Prostate gland (tissue), 2 donors: ENCODE measurements around the gene FBH1.

Source experiments
- POLR2A ChIP-seq: fragments of 450-650 bp; IDR thresholded peaks from one replicate; pipeline ENCODE4 v1.6.1; 2016; ENCODE audit warnings: antibody characterized with exemption, mild to moderate bottlenecking
- POLR2AphosphoS5 ChIP-seq: sonication (generic); formaldehyde crosslinking; IDR thresholded peaks from one replicate; pipeline ENCODE4 v1.6.1; 2017; ENCODE audit warnings: antibody characterized with exemption
- TF ChIP-seq, protein P1 (sequence below), 4 experiments: fragments of 200-600 bp in 2 of 4; fragments of 450-650 bp in 2 of 4; sonication (generic) in 2 of 4; IDR thresholded peaks; 1 replicate in 3 of 4; 2 replicates in 1 of 4; pipeline ENCODE4 v1.5.1; 2016 to 2019; ENCODE audit warnings: antibody characterized with exemption in 4 of 4, mild to moderate bottlenecking in 2 of 4, moderate library complexity in 2 of 4

DNA sequence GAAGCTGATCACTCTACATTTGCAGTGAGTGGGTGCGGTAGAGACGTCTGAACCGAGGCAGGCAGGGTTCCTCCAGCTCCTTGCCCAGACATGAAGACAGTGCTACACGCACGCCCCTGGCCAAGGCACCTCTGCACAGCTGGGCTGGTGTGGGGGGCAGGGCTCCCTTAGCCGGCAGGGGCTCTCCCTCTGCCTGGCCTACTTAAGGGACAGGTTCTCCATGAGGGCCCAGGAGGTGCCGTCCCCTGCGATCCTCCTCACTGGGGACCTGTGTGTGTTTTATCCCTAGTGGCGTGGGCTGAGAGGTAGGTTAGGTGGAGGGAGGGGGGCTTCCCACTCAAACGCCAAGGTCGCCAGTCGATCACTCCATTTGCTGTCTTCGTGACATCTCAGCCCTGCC is 52.0 kb downstream of the FBH1 start:
- TF ChIP-seq, protein P1, sequence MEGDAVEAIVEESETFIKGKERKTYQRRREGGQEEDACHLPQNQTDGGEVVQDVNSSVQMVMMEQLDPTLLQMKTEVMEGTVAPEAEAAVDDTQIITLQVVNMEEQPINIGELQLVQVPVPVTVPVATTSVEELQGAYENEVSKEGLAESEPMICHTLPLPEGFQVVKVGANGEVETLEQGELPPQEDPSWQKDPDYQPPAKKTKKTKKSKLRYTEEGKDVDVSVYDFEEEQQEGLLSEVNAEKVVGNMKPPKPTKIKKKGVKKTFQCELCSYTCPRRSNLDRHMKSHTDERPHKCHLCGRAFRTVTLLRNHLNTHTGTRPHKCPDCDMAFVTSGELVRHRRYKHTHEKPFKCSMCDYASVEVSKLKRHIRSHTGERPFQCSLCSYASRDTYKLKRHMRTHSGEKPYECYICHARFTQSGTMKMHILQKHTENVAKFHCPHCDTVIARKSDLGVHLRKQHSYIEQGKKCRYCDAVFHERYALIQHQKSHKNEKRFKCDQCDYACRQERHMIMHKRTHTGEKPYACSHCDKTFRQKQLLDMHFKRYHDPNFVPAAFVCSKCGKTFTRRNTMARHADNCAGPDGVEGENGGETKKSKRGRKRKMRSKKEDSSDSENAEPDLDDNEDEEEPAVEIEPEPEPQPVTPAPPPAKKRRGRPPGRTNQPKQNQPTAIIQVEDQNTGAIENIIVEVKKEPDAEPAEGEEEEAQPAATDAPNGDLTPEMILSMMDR (IDR thresholded peaks at IDR 0.05), result no peak
- TF ChIP-seq POLR2AphosphoS5, result no peak
- no peak for TF ChIP-seq POLR2A
